ENCODE results near the gene PPP1R9B. TPM values are rescaled to one million over a fixed set of nuclear protein-coding genes. Genes with fewer than 3 reads are reported as not detected.

The PPP1R9B gene
- total RNA-seq, 2 experiments from 2014 or later, result 136 to 137 TPM

DNA sequence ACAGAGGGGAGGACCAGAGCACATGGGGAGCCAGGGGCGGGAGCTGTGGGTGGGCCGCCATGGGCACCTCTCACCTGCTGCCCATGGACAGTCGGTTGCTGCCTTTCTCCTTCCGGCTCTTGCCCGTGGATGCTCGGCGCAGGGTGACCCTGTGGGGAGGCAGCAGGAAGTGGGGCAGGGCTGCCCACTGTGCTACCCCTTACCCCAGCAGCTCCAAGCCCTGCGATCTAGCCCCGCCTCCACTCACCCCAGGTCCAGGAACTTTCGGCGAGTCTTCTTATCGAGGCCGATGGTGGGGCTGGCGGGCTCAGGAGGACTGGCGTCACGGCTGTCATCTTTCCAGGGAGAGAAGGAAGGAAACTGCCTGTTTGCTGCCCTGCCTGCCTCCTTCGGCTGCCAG, 34.7 kb downstream of the PPP1R9B start:
- peaks cover 48% of the 10 kb centered on the region for H3K27me3 Mint-ChIP-seq
- ChIA-PET CTCF (interaction anchor here (0.7 to 5.3 kb wide), 6 partner anchors 22 to 86 kb away, joined by 3 to 48 read pairs (median 10); partner anchors contain the start of genes COL1A1 and PDK2), POLR2A (interaction anchor here (0.8 to 1.3 kb wide), 2 partner anchors 14 to 45 kb away, joined by 3 read pairs; partner anchors contain the start of gene SAMD14)
- no peak overlapping the region for H3K4me3 Mint-ChIP-seq
- H3K4me1 Mint-ChIP-seq, result peaks cover 7% of the 10 kb centered on the region
- peak overlapping the region; percentile 7 for H3K27ac Mint-ChIP-seq
- no peaks in the 10 kb centered on the region for H3K36me3 Mint-ChIP-seq (ENCODE audit: low read depth)
- no peaks in the 10 kb centered on the region for H3K9me3 Mint-ChIP-seq
- no peak for DNase-seq

- no peaks in the 10 kb centered on the region for H3K9me3 Mint-ChIP-seq
- DNase-seq, result peak; percentile 56
- H3K27ac Mint-ChIP-seq, result no peak overlapping the region
- CTCF ChIA-PET, result interaction anchor here (0.7 to 5.3 kb wide), 13 partner anchors 8 to 182 kb away, joined by 3 to 48 read pairs (median 4); partner anchors contain the start of genes COL1A1 and PDK2
- H3K4me1 Mint-ChIP-seq, result peaks cover 7% of the 10 kb centered on the region
- H3K36me3 Mint-ChIP-seq (ENCODE audit: low read depth), result no peaks in the 10 kb centered on the region
- peaks cover 39% of the 10 kb centered on the region for H3K27me3 Mint-ChIP-seq
- POLR2A ChIA-PET, result interaction anchor here (0.9 to 1.3 kb wide), 2 partner anchors 24 to 46 kb away, joined by 3 read pairs; no protein-coding TSS in a partner anchor
- no peak overlapping the region for H3K4me3 Mint-ChIP-seq
Measured at GRCh38 chr17:50114849-50115357, 35.6 kb downstream of the PPP1R9B start.

GRCh38 chr17:50114401-50114800, 36.1 kb downstream of the PPP1R9B start:
- Mint-ChIP-seq H3K4me3 (no peak overlapping the region), H3K9me3 (no peaks in the 10 kb centered on the region), H3K4me1 (peaks cover 7% of the 10 kb centered on the region), H3K27ac (no peak overlapping the region), H3K36me3 (ENCODE audit: low read depth) (no peaks in the 10 kb centered on the region), H3K27me3 (peaks cover 34% of the 10 kb centered on the region)
- ChIA-PET POLR2A (interaction anchor here (0.9 kb wide), 1 partner anchor 25 kb away, joined by 3 read pairs; no protein-coding TSS in a partner anchor), CTCF (interaction anchor here (0.7 to 5.3 kb wide), 12 partner anchors 8 to 183 kb away, joined by 3 to 48 read pairs (median 4); partner anchors contain the start of gene PDK2)
- no peak for DNase-seq

- DNase-seq, result no peak
- H3K36me3 Mint-ChIP-seq (ENCODE audit: low read depth), result no peaks in the 10 kb centered on the region
- H3K4me1 Mint-ChIP-seq, result peaks cover 7% of the 10 kb centered on the region
- no peaks in the 10 kb centered on the region for H3K9me3 Mint-ChIP-seq
- POLR2A ChIA-PET, result interaction anchor here (1.2 kb wide), 1 partner anchor 9 kb away, joined by 5 read pairs; no protein-coding TSS in a partner anchor
- CTCF ChIA-PET, result interaction anchor here (0.7 to 5.3 kb wide), 8 partner anchors 9 to 158 kb away, joined by 3 to 48 read pairs (median 4); partner anchors contain the start of gene PDK2
- peaks cover 30% of the 10 kb centered on the region for H3K27me3 Mint-ChIP-seq
- H3K27ac Mint-ChIP-seq, result no peak overlapping the region
- no peak overlapping the region for H3K4me3 Mint-ChIP-seq
Measured at GRCh38 chr17:50113624-50114320, 36.7 kb downstream of the PPP1R9B start.

DNA sequence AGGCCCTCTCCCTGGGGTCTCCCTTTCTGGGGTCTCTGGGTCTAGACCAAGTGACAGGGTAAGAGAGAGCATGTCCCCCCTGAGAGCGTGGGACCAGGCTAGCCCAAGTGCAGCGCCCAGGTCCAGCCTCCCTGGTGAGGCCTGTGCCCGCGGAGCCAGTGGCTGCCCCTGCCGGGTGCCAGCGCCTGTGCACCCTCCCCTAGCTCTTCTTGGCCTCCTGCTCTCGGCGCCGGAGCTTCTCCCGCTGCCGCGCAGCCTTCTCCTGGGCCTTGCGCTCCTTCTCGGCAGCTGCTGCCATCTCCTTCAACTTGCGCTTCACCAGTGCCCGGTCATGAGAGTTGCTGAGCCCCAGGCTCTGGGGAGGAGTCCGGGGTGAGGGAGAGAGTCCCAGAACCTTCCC, 37.8 kb downstream of the PPP1R9B start:
- POLR2A ChIA-PET, result interaction anchor here (1.1 to 1.2 kb wide), 2 partner anchors 10 to 38 kb away, joined by 3 to 5 read pairs; partner anchors contain the start of gene PPP1R9B
- no peak for DNase-seq
- Mint-ChIP-seq H3K27ac (no peak overlapping the region), H3K4me3 (no peak overlapping the region), H3K27me3 (peaks cover 21% of the 10 kb centered on the region), H3K4me1 (peaks cover 7% of the 10 kb centered on the region), H3K9me3 (no peaks in the 10 kb centered on the region), H3K36me3 (ENCODE audit: low read depth) (no peaks in the 10 kb centered on the region)
- CTCF ChIA-PET, result interaction anchor here (1.0 kb wide), 1 partner anchor 10 kb away, joined by 4 read pairs; no protein-coding TSS in a partner anchor

- CTCF ChIA-PET, result interaction anchor here (0.7 kb wide), 1 partner anchor 24 kb away, joined by 3 read pairs; no protein-coding TSS in a partner anchor
Measured at GRCh38 chr17:50111673-50112655, 38.5 kb downstream of the PPP1R9B start.

DNA sequence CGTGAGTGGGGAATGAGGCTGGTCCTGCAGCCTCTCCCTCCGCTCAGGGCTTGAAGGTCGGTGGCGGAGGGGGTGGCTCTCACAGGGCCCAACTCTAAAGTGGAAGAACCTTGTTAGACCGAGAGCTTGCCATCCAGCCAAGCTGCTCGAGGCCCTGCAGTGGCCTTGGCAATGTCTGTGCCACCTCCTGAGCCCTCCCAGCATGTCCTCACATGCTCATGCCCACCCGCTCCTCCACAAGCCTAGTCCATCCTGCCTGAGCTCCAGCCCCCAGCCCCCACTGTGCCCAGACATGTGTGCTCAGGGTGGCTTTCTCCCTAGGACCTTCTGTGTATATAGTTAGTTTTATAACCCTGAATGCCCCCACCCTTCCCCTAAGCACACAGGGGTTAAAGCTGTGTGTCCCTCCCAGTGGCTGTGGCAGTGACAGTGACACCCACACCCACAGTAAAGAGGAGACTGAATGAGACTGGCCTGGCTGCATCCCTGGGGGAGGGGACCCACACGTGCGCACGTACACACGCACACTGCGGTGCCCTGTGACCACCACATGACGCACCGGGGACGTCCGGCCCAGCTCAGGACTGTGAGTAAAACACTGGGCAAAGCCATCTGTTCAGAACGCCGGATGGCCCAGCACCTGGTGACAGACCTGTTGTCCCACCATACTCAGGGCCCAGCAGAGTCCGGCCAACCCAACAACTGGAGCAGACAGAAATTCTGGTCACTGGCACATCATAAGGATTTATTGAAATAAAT, 39.7 kb downstream of the PPP1R9B start:
- Mint-ChIP-seq H3K4me1 (no peaks in the 10 kb centered on the region), H3K9me3 (no peaks in the 10 kb centered on the region), H3K27me3 (peaks cover 7% of the 10 kb centered on the region), H3K27ac (no peak overlapping the region), H3K4me3 (no peak overlapping the region), H3K36me3 (ENCODE audit: low read depth) (no peaks in the 10 kb centered on the region)
- DNase-seq, result no peak
- POLR2A ChIA-PET, result no interaction called here
- CTCF ChIA-PET, result no interaction called here

More at GRCh38 chr17:50111673-50112655, 38.5 kb downstream of the PPP1R9B start:
- Mint-ChIP-seq H3K9me3 (no peaks in the 10 kb centered on the region), H3K4me1 (peaks cover 4% of the 10 kb centered on the region), H3K27me3 (peaks cover 17% of the 10 kb centered on the region), H3K36me3 (ENCODE audit: low read depth) (no peaks in the 10 kb centered on the region), H3K27ac (no peak overlapping the region), H3K4me3 (no peak overlapping the region)
- POLR2A ChIA-PET, result interaction anchor here (1.1 to 1.2 kb wide), 2 partner anchors 11 to 39 kb away, joined by 3 to 5 read pairs; partner anchors contain the start of gene PPP1R9B
- DNase-seq, result no peak

GRCh38 chr17:50109785-50110184, 40.7 kb downstream of the PPP1R9B start:
- no peaks in the 10 kb centered on the region for H3K27me3 Mint-ChIP-seq
- H3K27ac Mint-ChIP-seq, result no peak overlapping the region
- no peak for DNase-seq
- ChIA-PET POLR2A (no interaction called here), CTCF (no interaction called here)
- no peak overlapping the region for H3K4me3 Mint-ChIP-seq
- no peaks in the 10 kb centered on the region for H3K36me3 Mint-ChIP-seq (ENCODE audit: low read depth)
- no peaks in the 10 kb centered on the region for H3K9me3 Mint-ChIP-seq
- H3K4me1 Mint-ChIP-seq, result no peaks in the 10 kb centered on the region

DNA sequence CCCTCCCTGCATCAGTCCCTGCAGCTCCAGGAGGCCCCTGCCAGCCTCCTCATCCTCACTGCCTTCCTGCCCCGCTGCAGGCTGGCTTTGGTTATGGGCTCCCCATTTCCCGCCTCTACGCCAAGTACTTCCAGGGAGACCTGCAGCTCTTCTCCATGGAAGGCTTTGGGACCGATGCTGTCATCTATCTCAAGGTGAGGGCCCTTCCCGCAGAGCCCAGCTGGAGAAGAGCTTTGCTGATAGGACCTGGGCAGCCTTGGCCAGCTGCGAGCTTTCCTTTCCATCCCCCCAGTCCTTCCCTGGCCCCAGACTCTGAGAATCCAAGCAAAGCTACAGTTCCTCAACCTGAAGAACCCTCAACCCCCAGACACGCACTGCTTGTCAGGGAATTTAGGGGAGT, 41.3 kb downstream of the PPP1R9B start:
- Mint-ChIP-seq H3K4me3 (no peak overlapping the region), H3K27me3 (no peaks in the 10 kb centered on the region), H3K36me3 (ENCODE audit: low read depth) (no peaks in the 10 kb centered on the region), H3K9me3 (no peaks in the 10 kb centered on the region), H3K27ac (no peak overlapping the region), H3K4me1 (no peaks in the 10 kb centered on the region)
- DNase-seq, result no peak
- POLR2A ChIA-PET, result no interaction called here
- CTCF ChIA-PET, result interaction anchor here (0.9 to 1.8 kb wide), 3 partner anchors 10 to 91 kb away, joined by 3 to 7 read pairs (median 3); no protein-coding TSS in a partner anchor

- H3K36me3 Mint-ChIP-seq (ENCODE audit: low read depth), result no peaks in the 10 kb centered on the region
- no peaks in the 10 kb centered on the region for H3K9me3 Mint-ChIP-seq
- no peak for DNase-seq
- H3K4me1 Mint-ChIP-seq, result no peaks in the 10 kb centered on the region
- no peak overlapping the region for H3K4me3 Mint-ChIP-seq
- ChIA-PET POLR2A (interaction anchor here (1.7 kb wide), 1 partner anchor 14 kb away, joined by 5 read pairs; no protein-coding TSS in a partner anchor), CTCF (interaction anchor here (0.9 to 1.8 kb wide), 3 partner anchors 10 to 92 kb away, joined by 3 to 7 read pairs (median 3); no protein-coding TSS in a partner anchor)
- H3K27ac Mint-ChIP-seq, result no peak overlapping the region
- no peaks in the 10 kb centered on the region for H3K27me3 Mint-ChIP-seq
Measured at GRCh38 chr17:50108556-50108955, 41.9 kb downstream of the PPP1R9B start.

GRCh38 chr17:50107790-50108414, 42.6 kb downstream of the PPP1R9B start:
- POLR2A ChIA-PET, result interaction anchor here (1.7 kb wide), 1 partner anchor 14 kb away, joined by 5 read pairs; no protein-coding TSS in a partner anchor
- Mint-ChIP-seq H3K4me1 (no peaks in the 10 kb centered on the region), H3K4me3 (no peak overlapping the region), H3K36me3 (ENCODE audit: low read depth) (no peaks in the 10 kb centered on the region), H3K27me3 (no peaks in the 10 kb centered on the region), H3K27ac (no peak overlapping the region), H3K9me3 (no peaks in the 10 kb centered on the region)
- CTCF ChIA-PET, result interaction anchor here (1.8 kb wide), 1 partner anchor 14 kb away, joined by 7 read pairs; no protein-coding TSS in a partner anchor
- DNase-seq, result no peak

Data from activated CD4-positive, alpha-beta memory T cell treated with anti-CD3 and anti-CD28 coated beads, Interleukin-2, amount 10 ng/mL, durations not matched to agents 7 days and 5 days (primary cell).